SK-N-SH (cell line): ENCODE data around the gene RAPH1. TPM values are rescaled to one million over a fixed set of nuclear protein-coding genes. Genes with fewer than 3 reads are reported as not detected.

Experiments
- CTCF ChIA-PET: fragments of 300-600, 350-600 bp; formaldehyde crosslinking; extraction: SDS; loops from one replicate; lab custom pipeline; 2021; lab: Yijun Ruan, JAX
- POLR2A ChIA-PET: fragments of 350-600 bp; sonication (Branson Sonifier 250); formaldehyde crosslinking; extraction: SDS; loops from one replicate; lab custom pipeline; 2020; ENCODE audit warnings: antibody characterized with exemption, inconsistent platforms; lab: Yijun Ruan, JAX
- DNase-seq: peaks from one replicate; pipeline ENCODE4 v3.0.0; 2012
- H2AFZ ChIP-seq: fragments of 200-600 bp; sonication (generic); 2 replicates; pipeline ENCODE4 v1.8.1; 2016; ENCODE audit warnings: antibody characterized with exemption, mild to moderate bottlenecking, low read depth
- H3F3A ChIP-seq: fragments of 200-600 bp; sonication (generic); replicated peaks from 2 replicates; pipeline ENCODE3; 2016; ENCODE audit warnings: antibody characterized with exemption, mild to moderate bottlenecking; ENCODE audit not compliant: insufficient read depth
- H3K27ac ChIP-seq, 2 experiments: fragments of 200-500 bp in 1 of 2; fragments of 200-600 bp in 1 of 2; sonication (Bioruptor generic) in 1 of 2; sonication (generic), shearing (Covaris generic) in 1 of 2; 2 replicates each; pipeline versions ENCODE4 v1.5.1 to v1.6.1; 2014 to 2016; ENCODE audit warnings: low read depth in 2 of 2, inconsistent platforms in 1 of 2, low read length in 1 of 2, mild to moderate bottlenecking in 1 of 2, mixed read lengths in 1 of 2
- H3K27me3 ChIP-seq: fragments of 200-600 bp; sonication (generic), shearing (Covaris generic); 2 replicates; pipeline ENCODE4 v1.6.1; 2016; ENCODE audit warnings: mixed run types; ENCODE audit not compliant: insufficient read depth
- H3K36me3 ChIP-seq, 2 experiments: fragments of 200-500 bp in 1 of 2; fragments of 200-600 bp in 1 of 2; sonication (Bioruptor generic) in 1 of 2; sonication (generic) in 1 of 2; replicated peaks in 1 of 2; 2 replicates each; pipeline versions ENCODE3 to v1.5.1; 2014 to 2016; ENCODE audit warnings: low read length in 1 of 2, mild to moderate bottlenecking in 1 of 2; ENCODE audit not compliant: insufficient read depth in 2 of 2, control insufficient read depth in 1 of 2
- H3K4me1 ChIP-seq, 2 experiments: fragments of 200-500 bp in 1 of 2; fragments of 200-600 bp in 1 of 2; sonication (Bioruptor generic) in 1 of 2; sonication (generic), shearing (Covaris generic) in 1 of 2; 2 replicates each; pipeline versions ENCODE4 v1.5.1 to v1.6.1; 2014 to 2016; ENCODE audit warnings: low read depth in 1 of 2, low read length in 1 of 2, mixed run types in 1 of 2; ENCODE audit not compliant: insufficient read depth in 2 of 2, control insufficient read depth in 1 of 2
- H3K4me2 ChIP-seq: fragments of 200-600 bp; sonication (generic), shearing (Covaris generic); 2 replicates; pipeline ENCODE4 v1.6.1; 2017; ENCODE audit warnings: mixed run types
- H3K4me3 ChIP-seq, 2 experiments: fragments of 200-500 bp in 1 of 2; fragments of 200-600 bp in 1 of 2; sonication (Bioruptor generic) in 1 of 2; sonication (generic), shearing (Covaris generic) in 1 of 2; 2 replicates each; pipeline versions ENCODE4 v1.5.1 to v1.8.1; 2014 to 2016; ENCODE audit warnings: low read depth in 2 of 2, inconsistent platforms in 1 of 2, low read length in 1 of 2, mild to moderate bottlenecking in 1 of 2, mixed read lengths in 1 of 2, moderate library complexity in 1 of 2
- H3K79me2 ChIP-seq: fragments of 200-600 bp; sonication (generic); 2 replicates; pipeline ENCODE4 v1.8.1; 2017; ENCODE audit warnings: mild to moderate bottlenecking; ENCODE audit not compliant: insufficient read depth
- H3K9ac ChIP-seq: fragments of 200-600 bp; sonication (generic); 2 replicates; pipeline ENCODE4 v1.6.1; 2017; ENCODE audit warnings: mixed run types
- H3K9me2 ChIP-seq: fragments of 200-600 bp; sonication (generic); 2 replicates; pipeline ENCODE4 v1.6.1; 2017; ENCODE audit warnings: mixed run types
- H3K9me3 ChIP-seq: fragments of 200-600 bp; sonication (generic); 2 replicates; pipeline ENCODE4 v1.6.1; 2017; ENCODE audit warnings: mixed run types, mild to moderate bottlenecking, moderate library complexity
- H4K20me1 ChIP-seq: fragments of 200-600 bp; sonication (generic); 2 replicates; pipeline ENCODE4 v1.6.1; 2017; ENCODE audit warnings: mild to moderate bottlenecking, mixed run types; ENCODE audit not compliant: insufficient read depth
- EP300 ChIP-seq, 2 experiments: IDR thresholded peaks; 2 replicates each; pipeline versions ENCODE4 v1.4.0 to v1.6.1; 2012; ENCODE audit warnings: borderline replicate concordance in 1 of 2, low read depth in 1 of 2, low read length in 1 of 2
- EZH2phosphoT487 ChIP-seq: fragments of 200-600 bp; sonication (generic); IDR thresholded peaks from 2 replicates; pipeline ENCODE4 v1.6.1; 2017; ENCODE audit warnings: low read depth, mixed run types, mild to moderate bottlenecking, antibody characterized with exemption, moderate library complexity, borderline replicate concordance
- FOXJ3 ChIP-seq: sonication (generic); formaldehyde crosslinking; IDR thresholded peaks from 2 replicates; pipeline ENCODE4 v1.5.1; 2020; ENCODE audit warnings: mild to moderate bottlenecking, missing genetic modification reagents
- GABPA ChIP-seq: IDR thresholded peaks from 2 replicates; pipeline ENCODE4 v1.4.0; 2012; ENCODE audit warnings: low read depth, mild to moderate bottlenecking
- IRF3 ChIP-seq: fragments of 150-350 bp; IDR thresholded peaks from 2 replicates; pipeline ENCODE4 v1.6.1; 2016; ENCODE audit warnings: mild to moderate bottlenecking, low read depth, low read length
- JUND ChIP-seq: IDR thresholded peaks from 2 replicates; pipeline ENCODE4 v1.4.0; 2012
- MAX ChIP-seq: IDR thresholded peaks from 2 replicates; pipeline ENCODE4 v1.4.0; 2012; ENCODE audit warnings: low read depth
- NFIC ChIP-seq: IDR thresholded peaks from 2 replicates; pipeline ENCODE4 v1.4.0; 2012; ENCODE audit warnings: borderline replicate concordance
- PBX3 ChIP-seq: IDR thresholded peaks from 2 replicates; pipeline ENCODE4; 2012
- POLR2AphosphoS5 ChIP-seq: IDR thresholded peaks from 2 replicates; pipeline ENCODE4 v1.6.1; 2012; ENCODE audit warnings: low read depth, low read length
- REST ChIP-seq: IDR thresholded peaks from 2 replicates; pipeline ENCODE4 v1.6.1; 2012; ENCODE audit warnings: mild to moderate bottlenecking, low read depth, low read length, moderate library complexity
- RFX5 ChIP-seq: IDR thresholded peaks from 2 replicates; pipeline ENCODE4 v1.6.1; 2012; ENCODE audit warnings: mild to moderate bottlenecking, improper control_type of control experiment, low read length
- SMC3 ChIP-seq: IDR thresholded peaks from 2 replicates; pipeline ENCODE4 v1.6.1; 2012; ENCODE audit warnings: low read depth, low read length, improper control_type of control experiment
- TCF12 ChIP-seq: IDR thresholded peaks from 2 replicates; pipeline ENCODE4 v1.4.0; 2012
- TEAD4 ChIP-seq: IDR thresholded peaks from 2 replicates; pipeline ENCODE4 v1.4.0; 2012; ENCODE audit warnings: mild to moderate bottlenecking, borderline replicate concordance; ENCODE audit not compliant: insufficient read depth
- USF1 ChIP-seq: IDR thresholded peaks from 2 replicates; pipeline ENCODE4 v1.4.0; 2012; ENCODE audit warnings: low read depth, borderline replicate concordance
- USF2 ChIP-seq: fragments of 150-350 bp; IDR thresholded peaks from 2 replicates; pipeline ENCODE4 v1.6.1; 2017; ENCODE audit warnings: antibody characterized with exemption, low read length, low read depth, borderline replicate concordance
- ZBTB33 ChIP-seq: IDR thresholded peaks from 2 replicates; pipeline ENCODE4 v1.4.0; 2012; ENCODE audit warnings: low read depth, borderline replicate concordance
- WGBS: methylation state at CpG from one replicate; pipeline ENCODE4 v1.1.6; 2017; ENCODE audit warnings: low lambda C conversion rate; 5-methylcytosine and 5-hydroxymethylcytosine counted together
- polyA plus RNA-seq, 3 experiments: library from polyadenylated mRNA; depleted of rRNA; stranded (reverse); fragments of >200 nt; gene quantifications; 2 replicates each; pipeline ENCODE4 v1.2.3, GENCODE V29; 2012

The RAPH1 gene
- polyA plus RNA-seq, 1 of the 3 experiments (the other 2 are of a cell fraction), result 6.7 TPM

- TF ChIP-seq USF1, result no peak
- TF ChIP-seq SMC3, result peak; percentile 63
- no peak for TF ChIP-seq MAX
- TF ChIP-seq USF2, result no peak
- no peak for TF ChIP-seq FOXJ3 (CRISPR knock-in tag)
- TF ChIP-seq EZH2phosphoT487, result no peak
- no peak for TF ChIP-seq NFIC
Observed at GRCh38 chr2:203484266-203485112, 50.6 kb downstream of the RAPH1 start (continued).

GRCh38 chr2:203480623-203481022 is 54.5 kb downstream of the RAPH1 start:
- Histone ChIP-seq H3K79me2 (peaks cover 39% of the 10 kb centered on the region; the same call in 1 of the 2 replicates), H3K4me1 (no peaks in the 10 kb centered on the region), H3K4me2 (no peak overlapping the region), H4K20me1 (no peaks in the 10 kb centered on the region), H3K27me3 (no peaks in the 10 kb centered on the region), H3K9me3 (no peaks in the 10 kb centered on the region), H3F3A (no peaks in the 10 kb centered on the region), H3K27ac (no peak overlapping the region), H2AFZ (no peak overlapping the region), H3K36me3 (peaks cover 11 to 21% of the 10 kb centered on the region in 2 experiments), H3K4me3 (no peak overlapping the region), H3K9ac (no peak overlapping the region), H3K9me2 (no peaks in the 10 kb centered on the region)
- WGBS, result 94% methylated on average over 5 of the region's 5 CpGs
- ChIA-PET CTCF (interaction anchor here (0.9 to 1.0 kb wide), 2 partner anchors 14 to 27 kb away, joined by 3 read pairs; no protein-coding TSS in a partner anchor), POLR2A (no interaction called here)
- DNase-seq, result no peak
- TF ChIP-seq IRF3, result no peak
- TF ChIP-seq REST, result no peak
- no peak for TF ChIP-seq TCF12
- TF ChIP-seq GABPA, result no peak
- no peak for TF ChIP-seq SMC3
- TF ChIP-seq USF1, result no peak
- TF ChIP-seq FOXJ3 (CRISPR knock-in tag), result no peak
- TF ChIP-seq MAX, result no peak
- TF ChIP-seq PBX3, result no peak
- no peak for TF ChIP-seq ZBTB33
- no peak for TF ChIP-seq POLR2AphosphoS5
- no peak for TF ChIP-seq RFX5
- TF ChIP-seq JUND, result no peak
- no peak for TF ChIP-seq TEAD4
- no peak for TF ChIP-seq EP300 (IDR thresholded peaks at IDR 0.05; ENCODE audit: borderline replicate concordance in 1 of 2, low read depth in 1 of 2, low read length in 1 of 2)
